ENCODE measurements around the gene MIPEP.

GRCh38 chr13:23797276-23797903 lies 91.8 kb downstream of the MIPEP start:
- no peak for TF ChIP-seq CTCF (optimal IDR thresholded peaks at IDR 0.05 in 1 of 3, IDR thresholded peaks at IDR 0.05 in 1 of 3, conservative IDR thresholded peaks at IDR 0.05 in 1 of 3; ENCODE audit: extremely low read depth in 1 of 3, insufficient read depth in 2 of 3, low read length in 3 of 3)
- TF ChIP-seq EZH2 (IDR thresholded peaks at IDR 0.05; ENCODE audit: low read length) = no peak
